Left colon (tissue), 2 donors: ENCODE measurements around the gene CACNA1E. TPM values are rescaled to one million over a fixed set of nuclear protein-coding genes. Genes with fewer than 3 reads are reported as not detected.

Experiments
- ATAC-seq: fragments of 200-7000 bp; cut with Tn5 transposase; one replicate; pipeline ENCODE4 v1.9.1; 2020; ENCODE audit warnings: mild to moderate bottlenecking, moderate library complexity
- DNase-seq, 2 donors: peaks; one replicate each; pipeline ENCODE4 v3.0.0-alpha.2; 2020
- intact Hi-C, 2 donors: fragments of 100-400 bp; cut with DNase I in 1 of 2; cut with micrococcal nuclease in 1 of 2; formaldehyde crosslinking; loops; one replicate each; pipeline versions ENCODE4 v1.11.2 to v1.14.0; 2022; cut with DNase I, micrococcal nuclease
- total RNA-seq, 2 donors: library from RNA; stranded (reverse); fragmentation: NEBNext Ultra II Directional; extraction: Animal tissue kit (Norgen Biotek cat#: 25700); gene quantifications; one replicate each; pipeline ENCODE4 v1.2.1, GENCODE V29; 2021
- donor health status: DM: no; HTN: no; CAD: no.
- donor health status: DM: yes; HTN: yes; CAD: no.

The CACNA1E gene
- total RNA-seq, 2 donors from 2014 or later = 0.18 to 0.25 TPM

GRCh38 chr1:181607524-181607923, 124.2 kb downstream of the CACNA1E start:
- no peak for ATAC-seq
- no peak for DNase-seq
- intact Hi-C loops = no loop called here

GRCh38 chr1:181608386-181608785, 125.1 kb downstream of the CACNA1E start:
- ATAC-seq (no peak), DNase-seq (no peak)
- intact Hi-C loops = no loop called here

DNA sequence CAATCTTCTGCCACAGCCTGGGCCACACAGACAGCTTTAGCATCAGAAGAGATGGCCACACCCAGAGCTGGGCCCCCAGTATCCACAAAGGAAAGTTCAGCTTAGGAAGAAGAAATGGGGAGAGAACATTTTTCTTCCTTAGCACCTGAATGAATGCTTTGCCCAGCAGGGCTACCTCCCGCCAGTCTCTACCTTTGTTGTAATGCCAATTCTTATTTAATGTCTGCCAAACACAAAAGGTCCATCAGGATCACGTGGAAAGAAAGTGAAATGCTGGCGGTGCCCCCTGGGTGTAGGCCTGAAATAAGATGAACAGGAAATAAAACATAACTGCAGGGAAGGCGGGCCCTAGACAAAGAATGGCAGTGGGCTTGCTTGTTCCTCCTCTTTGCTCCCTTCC, 125.6 kb downstream of the CACNA1E start:
- intact Hi-C loops = no loop called here
- DNase-seq (no peak), ATAC-seq (no peak)

DNA sequence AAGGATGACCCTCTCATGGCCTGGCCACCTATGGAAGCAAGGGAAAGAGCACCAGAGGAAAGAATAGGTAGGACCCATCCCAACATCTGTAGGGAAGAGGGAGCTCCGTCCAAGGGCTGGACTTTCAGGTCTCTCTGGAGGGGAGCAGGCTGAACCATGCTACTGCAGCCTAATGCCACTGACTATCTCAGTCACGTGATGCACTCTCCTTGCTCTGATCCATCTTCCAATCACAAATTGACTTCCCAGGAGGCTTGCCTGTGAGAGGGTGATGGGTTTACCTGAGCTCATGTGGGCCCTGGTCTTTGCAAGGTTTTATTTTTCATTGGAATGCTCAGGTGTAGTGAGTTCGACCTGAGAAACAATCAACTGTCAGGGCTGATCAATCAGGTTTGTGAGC, 128.8 kb downstream of the CACNA1E start:
- no peak for DNase-seq
- no peak for ATAC-seq
- intact Hi-C loops = no loop called here

GRCh38 chr1:181618559-181618958, 135.2 kb downstream of the CACNA1E start:
- ATAC-seq (peak; percentile 82), DNase-seq (no peak)
- intact Hi-C loops = no loop called here

DNA sequence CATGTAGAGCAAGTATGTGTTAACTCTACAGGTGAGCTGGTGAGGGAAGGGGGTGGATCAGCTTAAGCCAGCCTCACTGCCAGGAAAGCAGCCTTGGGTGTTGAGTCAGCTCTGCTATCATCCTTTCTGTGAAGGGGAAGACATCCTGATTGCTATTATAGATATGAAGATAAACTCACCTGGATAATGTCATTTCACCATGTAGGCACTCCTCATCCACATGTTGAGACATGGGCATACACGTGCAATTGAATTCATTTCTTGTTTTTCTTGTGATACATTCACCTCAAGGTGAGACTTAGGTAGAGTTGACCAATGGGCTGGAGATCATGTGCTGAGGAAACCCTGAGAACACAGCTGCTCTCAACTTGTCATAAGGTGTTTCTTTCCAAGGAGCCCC, 136.9 kb downstream of the CACNA1E start:
- intact Hi-C loops = no loop called here
- ATAC-seq = no peak
- DNase-seq = no peak

- ATAC-seq (no peak), DNase-seq (no peak)
- intact Hi-C loops = no loop called here
These were observed 140.5 kb downstream of the CACNA1E start for GRCh38 chr1:181623850-181624249.

- DNase-seq (no peak), ATAC-seq (peak; percentile 93)
- intact Hi-C loops = no loop called here
These were observed 143.1 kb downstream of the CACNA1E start for GRCh38 chr1:181626279-181626938.

GRCh38 chr1:181630398-181630797, 147.1 kb downstream of the CACNA1E start:
- DNase-seq = no peak
- no peak for ATAC-seq
- intact Hi-C loops = no loop called here

DNA sequence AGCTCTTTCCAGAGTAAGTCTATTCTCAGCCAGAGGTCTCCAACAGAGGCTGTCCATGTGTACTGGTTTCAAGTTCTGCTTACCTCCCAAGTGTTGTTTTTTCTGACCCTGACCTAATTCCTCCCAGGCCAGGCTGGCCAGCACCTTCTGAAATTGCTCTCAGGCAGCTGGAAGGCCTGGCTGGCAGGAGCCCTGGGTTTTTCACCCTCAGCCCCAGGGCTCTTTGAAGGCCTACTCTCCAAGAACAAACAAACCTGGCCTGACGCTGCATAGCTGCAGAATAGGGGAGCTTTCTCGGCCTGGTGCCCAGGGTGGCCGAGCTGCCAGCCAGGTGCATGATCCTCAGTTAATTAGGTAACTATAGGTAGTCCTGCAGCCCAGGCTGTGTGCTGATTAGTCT, 147.5 kb downstream of the CACNA1E start:
- intact Hi-C loops = no loop called here
- ATAC-seq (peak; percentile 3), DNase-seq (no peak)

- DNase-seq = peak in 1 of 2 donors; percentile 40
- peak; percentile 91 for ATAC-seq
- intact Hi-C loops = no loop called here
These were observed 149.2 kb downstream of the CACNA1E start for GRCh38 chr1:181632492-181632891.

- intact Hi-C loops = no loop called here
- no peak for ATAC-seq
- DNase-seq = no peak
These were observed 149.6 kb downstream of the CACNA1E start for GRCh38 chr1:181632960-181633359.

DNA sequence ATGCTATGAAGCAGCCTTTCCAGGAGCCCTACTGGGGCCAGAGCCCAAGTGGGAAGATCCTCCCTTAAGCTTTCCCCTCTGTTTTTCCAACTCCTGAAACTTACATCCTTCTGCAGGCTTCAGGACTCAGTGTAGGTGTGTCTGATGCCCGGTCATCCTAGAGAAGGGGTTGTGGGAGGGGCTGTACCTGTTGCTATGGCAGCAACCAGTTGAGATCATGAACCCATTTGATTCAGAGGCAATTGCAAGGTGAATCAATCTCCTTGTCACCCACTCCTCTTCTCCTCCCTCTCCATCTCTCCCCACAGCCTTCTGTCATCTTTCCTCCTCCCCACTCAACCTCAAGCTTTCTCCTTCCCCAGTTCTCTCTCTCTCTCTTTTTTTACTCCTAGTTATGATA, 151.8 kb downstream of the CACNA1E start:
- intact Hi-C loops = no loop called here
- ATAC-seq (no peak), DNase-seq (no peak)

GRCh38 chr1:181637998-181638397, 154.7 kb downstream of the CACNA1E start:
- intact Hi-C loops = no loop called here
- no peak for ATAC-seq

GRCh38 chr1:181640956-181641355, 157.6 kb downstream of the CACNA1E start:
- intact Hi-C loops = no loop called here

More at GRCh38 chr1:181637998-181638397, 154.7 kb downstream of the CACNA1E start:
- DNase-seq = no peak

DNA sequence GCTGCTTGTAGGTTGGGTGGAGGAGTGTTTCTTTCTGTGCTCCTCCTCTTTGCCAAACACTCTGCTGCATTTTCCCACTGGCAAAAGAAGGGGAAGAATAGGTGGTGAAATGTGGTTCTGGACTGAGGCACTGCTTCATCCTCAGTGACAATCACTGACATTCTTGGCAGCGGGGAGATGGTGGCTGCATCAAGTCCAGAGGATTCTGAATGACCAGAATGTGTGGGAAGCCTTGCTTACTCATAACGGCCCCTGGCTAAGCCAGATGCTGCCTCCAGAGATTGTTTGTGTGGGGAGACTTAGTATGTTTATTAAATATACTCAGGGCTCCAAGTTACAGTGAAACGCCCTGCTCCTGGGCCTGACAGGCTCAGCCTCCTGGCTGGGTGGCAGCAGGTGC, 160.3 kb downstream of the CACNA1E start:
- ATAC-seq (no peak), DNase-seq (no peak)
- intact Hi-C loops = no loop called here

More at GRCh38 chr1:181640956-181641355, 157.6 kb downstream of the CACNA1E start:
- ATAC-seq (no peak), DNase-seq (no peak)

DNA sequence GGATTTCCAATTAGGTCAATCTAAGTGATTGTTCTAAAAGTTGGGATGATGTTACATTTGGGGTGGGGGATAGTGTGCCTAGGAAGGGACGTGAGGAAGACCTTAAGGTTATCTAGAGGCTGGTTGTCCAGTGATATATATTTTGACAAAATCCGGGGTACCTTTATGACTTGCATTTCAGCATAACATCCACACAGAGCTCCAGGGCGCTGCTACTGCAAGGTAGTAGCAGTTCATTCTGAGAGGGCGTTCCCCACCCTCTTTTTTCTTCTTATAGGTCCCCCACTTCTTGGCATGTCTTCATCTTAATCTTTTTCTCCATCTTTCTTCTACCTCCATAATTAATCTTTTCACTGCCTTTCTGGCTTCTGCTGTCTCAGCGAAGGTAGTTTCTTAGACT, 161.9 kb downstream of the CACNA1E start:
- intact Hi-C loops = no loop called here
- DNase-seq (no peak), ATAC-seq (no peak)

GRCh38 chr1:181646710-181647109, 163.4 kb downstream of the CACNA1E start:
- DNase-seq (no peak), ATAC-seq (peak; percentile 3)
- intact Hi-C loops = no loop called here

DNA sequence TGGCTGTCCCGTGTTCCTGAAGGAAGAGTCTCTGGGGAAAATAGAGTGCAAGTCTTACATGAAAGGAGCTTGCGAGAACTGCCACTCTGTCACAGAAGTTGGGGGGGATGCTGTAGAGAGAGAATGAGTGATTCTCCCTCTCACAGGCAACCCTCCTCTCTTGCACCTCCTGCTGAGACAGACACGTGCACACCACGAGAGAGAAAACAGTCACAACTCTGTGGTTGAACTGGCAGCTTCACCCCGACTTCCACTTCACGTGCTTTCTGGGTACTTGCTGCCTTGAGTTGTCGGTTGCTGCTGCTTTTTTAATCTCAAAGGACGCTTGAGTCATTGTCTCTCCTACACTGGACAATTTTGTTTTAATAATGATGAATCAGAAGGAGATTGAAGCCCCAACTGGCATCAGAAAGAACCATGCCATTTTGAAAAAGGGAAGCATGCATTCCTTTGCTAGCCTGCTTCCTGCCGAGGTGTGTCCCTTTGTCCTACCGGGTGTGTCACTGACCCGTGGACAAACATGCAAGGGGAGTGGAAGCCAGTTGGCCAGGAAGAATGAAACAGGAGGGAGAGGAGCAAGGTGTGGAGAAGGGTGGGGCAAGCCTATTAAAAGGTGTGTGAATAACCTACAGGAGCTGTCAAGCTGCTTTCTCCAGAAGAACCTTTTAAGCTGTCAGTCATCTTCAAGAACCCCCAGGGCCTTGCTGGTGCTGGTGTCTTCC, 164.2 kb downstream of the CACNA1E start:
- DNase-seq = peak; percentile 68 to 90
- ATAC-seq = peak; percentile 100
- intact Hi-C loops = no loop called here

- intact Hi-C loops = no loop called here
- no peak for DNase-seq
- ATAC-seq = no peak
These were observed 168.0 kb downstream of the CACNA1E start for GRCh38 chr1:181651276-181651675.

GRCh38 chr1:181655756-181656155, 172.4 kb downstream of the CACNA1E start:
- ATAC-seq = no peak
- no peak for DNase-seq
- intact Hi-C loops = no loop called here
